Measurements from ENCODE around the gene CD8B. TPM values are rescaled to one million over a fixed set of nuclear protein-coding genes. Genes with fewer than 3 reads are reported as not detected.
"Not testable (repeated sequence)": the region's sequence is repeated elsewhere in the genome, so short reads cannot be mapped to it uniquely, and the experiment has no call there.

Gene CD8B
- total RNA-seq, 6 experiments from 2014 or later: 0.25 to 0.68 (median 0.27) TPM; not detected in 3

DNA sequence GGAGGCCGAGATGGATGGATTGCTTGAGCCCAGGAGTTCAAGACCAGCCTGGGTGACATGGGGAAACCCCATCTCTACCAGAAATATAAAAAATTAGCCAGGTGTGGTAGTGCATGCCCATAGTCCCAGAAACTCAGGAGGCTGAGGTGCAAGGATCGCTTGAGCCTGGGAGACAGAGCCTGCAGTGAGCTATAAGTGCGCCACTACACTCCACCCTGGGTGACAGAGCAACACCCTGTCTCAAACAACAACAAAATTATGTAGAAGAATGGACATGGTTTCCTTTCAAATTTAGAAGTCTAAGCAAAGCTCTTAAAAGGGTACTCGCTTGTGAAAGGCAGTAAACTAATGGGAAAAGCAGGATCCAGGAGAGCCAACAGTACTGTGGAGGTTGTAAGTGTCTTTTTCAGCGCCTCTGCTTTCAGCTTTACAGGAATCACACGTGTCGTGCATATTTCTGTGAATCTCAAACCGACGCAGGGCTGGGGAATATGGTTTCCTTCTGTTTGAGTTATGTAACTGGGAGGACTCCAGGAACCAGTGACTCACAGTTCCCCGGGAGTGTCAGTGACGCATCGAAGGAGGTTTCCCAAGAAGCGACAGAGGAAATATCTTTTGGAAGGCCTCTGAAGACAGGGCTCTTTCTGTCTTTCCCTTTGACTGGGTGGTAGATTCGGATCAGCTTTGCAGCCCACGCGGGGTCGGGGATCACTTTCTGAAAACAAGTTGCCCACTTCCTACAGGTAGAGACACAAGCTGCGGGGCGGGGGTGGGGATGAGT is 24.6 kb downstream of the CD8B start:
- intact Hi-C loops (cut with DNase I); H3K36me3 ChIP-seq; H3K9me3 ChIP-seq; H3K27me3 ChIP-seq; DNase-seq; H3K4me1 ChIP-seq; H3K27ac ChIP-seq; H3K4me3 ChIP-seq: not testable (repeated sequence)
- 36% methylated on average over 10 of the region's 19 CpGs for WGBS (ENCODE audit: insufficient coverage, low coverage, low lambda C conversion rate, missing lambda C conversion rate)
- peak; percentile 65 to 91 (median 70) for ATAC-seq

GRCh38 chr2:86835548-86835889 is 26.2 kb downstream of the CD8B start:
- H3K27me3 ChIP-seq; H3K36me3 ChIP-seq; H3K4me1 ChIP-seq; intact Hi-C loops (cut with DNase I); H3K9me3 ChIP-seq; H3K4me3 ChIP-seq; H3K27ac ChIP-seq; DNase-seq; ATAC-seq: not testable (repeated sequence)
- WGBS (ENCODE audit: insufficient coverage, low coverage, low lambda C conversion rate, missing lambda C conversion rate): no CpG with 5 or more reads among the region's 4 CpGs

DNA sequence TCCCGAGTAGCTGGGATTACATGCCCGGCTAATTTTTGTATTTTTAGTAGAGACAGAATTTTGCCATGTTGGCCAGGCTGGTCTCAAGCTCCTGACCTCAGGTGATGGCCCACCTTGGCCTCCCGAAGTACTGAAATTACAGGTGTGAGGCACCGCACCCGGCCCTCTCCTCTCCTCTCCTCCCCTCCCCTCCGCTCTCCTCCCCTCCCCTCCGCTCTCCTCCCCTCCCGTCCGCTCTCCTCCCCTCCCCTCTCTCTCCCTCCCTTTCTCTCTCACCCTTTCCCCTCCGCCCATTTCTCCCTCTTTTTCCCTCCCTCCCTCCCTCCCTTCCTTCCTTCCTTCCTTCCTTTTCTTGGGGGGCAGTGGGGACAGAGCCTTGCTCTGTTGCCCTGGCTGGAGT is 28.4 kb downstream of the CD8B start:
- intact Hi-C loops (cut with DNase I): no loop called here

DNA sequence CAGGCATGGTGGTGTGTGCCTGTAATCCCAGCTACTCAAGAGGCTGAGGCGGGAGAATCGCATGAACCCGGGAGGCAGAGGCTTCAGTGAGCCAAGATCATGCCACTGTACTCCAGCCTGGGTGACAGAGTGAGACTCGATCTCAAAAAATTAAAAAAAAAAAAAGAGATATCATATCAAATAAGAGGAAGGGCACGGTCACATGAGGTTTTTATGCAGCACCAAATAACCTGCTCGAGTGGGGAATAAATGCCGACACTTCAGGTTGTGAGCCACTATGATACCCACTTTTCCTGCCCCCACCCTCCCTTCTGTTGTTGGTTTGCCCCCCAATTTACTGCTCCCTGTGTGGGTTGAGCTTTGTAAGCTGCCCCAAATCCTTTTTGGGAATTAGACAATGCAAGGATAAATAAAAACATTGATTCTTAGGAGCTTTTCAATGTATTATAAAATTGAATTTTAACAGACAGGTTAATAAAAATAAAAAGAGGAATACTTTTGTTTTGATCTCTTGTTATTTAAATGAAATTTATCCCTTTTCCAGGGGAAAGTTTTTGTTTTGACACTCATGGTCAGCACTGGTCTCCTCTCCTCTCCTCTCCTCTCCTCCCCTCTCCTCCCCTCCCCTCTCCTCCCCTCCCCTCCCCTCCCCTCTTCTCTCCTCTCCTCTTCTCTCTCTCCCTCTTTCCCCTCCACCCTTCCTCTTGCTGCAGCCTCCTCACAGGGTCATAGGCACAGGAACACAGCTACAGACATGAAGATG is 29.2 kb downstream of the CD8B start:
- no peak overlapping the region for H3K27ac ChIP-seq
- H3K27me3 ChIP-seq: no peaks in the 10 kb centered on the region
- ATAC-seq (no peak), DNase-seq (no peak)
- intact Hi-C loops (cut with DNase I): no loop called here
- no peaks in the 10 kb centered on the region for H3K4me1 ChIP-seq
- 75% methylated on average over 7 of the region's 7 CpGs for WGBS (ENCODE audit: insufficient coverage, low coverage, low lambda C conversion rate, missing lambda C conversion rate)
- no peaks in the 10 kb centered on the region for H3K9me3 ChIP-seq
- H3K36me3 ChIP-seq: no peaks in the 10 kb centered on the region
- H3K4me3 ChIP-seq: no peak overlapping the region
- TF ChIP-seq POLR2A (IDR thresholded peaks at IDR 0.05): no peak
- TF ChIP-seq, protein P1, sequence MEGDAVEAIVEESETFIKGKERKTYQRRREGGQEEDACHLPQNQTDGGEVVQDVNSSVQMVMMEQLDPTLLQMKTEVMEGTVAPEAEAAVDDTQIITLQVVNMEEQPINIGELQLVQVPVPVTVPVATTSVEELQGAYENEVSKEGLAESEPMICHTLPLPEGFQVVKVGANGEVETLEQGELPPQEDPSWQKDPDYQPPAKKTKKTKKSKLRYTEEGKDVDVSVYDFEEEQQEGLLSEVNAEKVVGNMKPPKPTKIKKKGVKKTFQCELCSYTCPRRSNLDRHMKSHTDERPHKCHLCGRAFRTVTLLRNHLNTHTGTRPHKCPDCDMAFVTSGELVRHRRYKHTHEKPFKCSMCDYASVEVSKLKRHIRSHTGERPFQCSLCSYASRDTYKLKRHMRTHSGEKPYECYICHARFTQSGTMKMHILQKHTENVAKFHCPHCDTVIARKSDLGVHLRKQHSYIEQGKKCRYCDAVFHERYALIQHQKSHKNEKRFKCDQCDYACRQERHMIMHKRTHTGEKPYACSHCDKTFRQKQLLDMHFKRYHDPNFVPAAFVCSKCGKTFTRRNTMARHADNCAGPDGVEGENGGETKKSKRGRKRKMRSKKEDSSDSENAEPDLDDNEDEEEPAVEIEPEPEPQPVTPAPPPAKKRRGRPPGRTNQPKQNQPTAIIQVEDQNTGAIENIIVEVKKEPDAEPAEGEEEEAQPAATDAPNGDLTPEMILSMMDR (IDR thresholded peaks at IDR 0.05): no peak

More for the DNA sequence above, 28.4 kb downstream of the CD8B start:
- WGBS (ENCODE audit: insufficient coverage, low coverage, low lambda C conversion rate, missing lambda C conversion rate): 64% methylated on average over 6 of the region's 10 CpGs
- no peaks in the 10 kb centered on the region for H3K27me3 ChIP-seq
- TF ChIP-seq POLR2A (IDR thresholded peaks at IDR 0.05): no peak
- TF ChIP-seq, protein P1 (IDR thresholded peaks at IDR 0.05): no peak
- ATAC-seq (no peak), DNase-seq (no peak)
- no peaks in the 10 kb centered on the region for H3K4me1 ChIP-seq
- no peak overlapping the region for H3K4me3 ChIP-seq
- H3K27ac ChIP-seq: no peak overlapping the region
- H3K36me3 ChIP-seq: no peaks in the 10 kb centered on the region
- no peaks in the 10 kb centered on the region for H3K9me3 ChIP-seq

- no peaks in the 10 kb centered on the region for H3K36me3 ChIP-seq
- ATAC-seq: no peak
- no peak for DNase-seq
- no peaks in the 10 kb centered on the region for H3K9me3 ChIP-seq
- TF ChIP-seq, protein P1 (IDR thresholded peaks at IDR 0.05): no peak
- TF ChIP-seq POLR2A (IDR thresholded peaks at IDR 0.05): no peak
- no peaks in the 10 kb centered on the region for H3K4me1 ChIP-seq
- no peak overlapping the region for H3K27ac ChIP-seq
- no peaks in the 10 kb centered on the region for H3K27me3 ChIP-seq
- H3K4me3 ChIP-seq: no peak overlapping the region
- WGBS (ENCODE audit: insufficient coverage, low coverage, low lambda C conversion rate, missing lambda C conversion rate): 9% methylated on average over 2 of the region's 2 CpGs
- intact Hi-C loops (cut with DNase I): no loop called here
Measured at GRCh38 chr2:86831537-86831936, 30.1 kb downstream of the CD8B start.

All from right lobe of liver (tissue), 6 donors.